ENCODE measurements around the gene BICC1. TPM values are rescaled to one million over a fixed set of nuclear protein-coding genes. Genes with fewer than 3 reads are reported as not detected.
A peak's percentile ranks its signal among the peaks of the same experiment; 100 is the strongest.

The BICC1 gene
- total and polyA plus RNA-seq, 4 donors: 5.9 to 54.2 (median 22.2) TPM

GRCh38 chr10:58704226-58704625, 191.6 kb downstream of the BICC1 start:
- Histone ChIP-seq H3K9me3 (ENCODE audit: control insufficient read depth, insufficient read depth, low read length) (no peaks in the 10 kb centered on the region), H3K36me3 (ENCODE audit: control insufficient read depth, insufficient read depth, low read length) (no peaks in the 10 kb centered on the region), H3K4me3 (ENCODE audit: low read depth, low read length) (no peak overlapping the region), H3K27ac (ENCODE audit: low read depth, low read length) (no peak overlapping the region), H3K27me3 (ENCODE audit: control insufficient read depth, insufficient read depth, low read length) (no peaks in the 10 kb centered on the region), H3K4me1 (ENCODE audit: control insufficient read depth, insufficient read depth, low read length) (no peaks in the 10 kb centered on the region)
- no CpG with 5 or more reads among the region's 1 CpG for WGBS (ENCODE audit: insufficient coverage)
- DNase-seq (ENCODE audit: low read depth in 4 of 6, low spot score in 6 of 6): no peak

DNA sequence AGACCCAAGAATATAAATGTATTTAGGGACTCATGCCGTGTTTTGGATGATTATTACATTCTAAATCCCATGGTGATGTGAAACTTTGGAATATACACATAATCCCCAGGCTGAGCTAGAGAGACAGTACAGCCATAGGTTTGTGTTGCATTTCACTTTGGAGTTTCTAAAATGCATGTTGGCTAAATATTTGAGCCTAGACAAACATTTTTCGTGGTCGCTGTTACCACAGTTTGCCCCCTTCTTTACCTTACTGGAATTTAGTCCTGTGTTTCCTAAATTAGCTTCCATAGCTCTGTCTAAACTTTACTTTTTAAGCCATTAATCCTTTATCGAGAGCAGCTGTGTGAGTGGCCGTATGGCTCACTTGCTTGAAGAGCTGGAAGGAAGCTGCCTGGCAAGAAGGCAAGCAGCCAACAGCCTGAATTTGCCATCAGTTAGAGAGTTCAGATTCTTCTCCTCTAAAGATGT, 192.0 kb downstream of the BICC1 start:
- DNase-seq (ENCODE audit: low read depth in 4 of 6, low spot score in 6 of 6): peak in 3 of 6 donors; percentile 15 to 75 (median 20)
- no peak overlapping the region for H3K27ac ChIP-seq (ENCODE audit: low read depth, low read length)
- no peak overlapping the region for H3K4me3 ChIP-seq (ENCODE audit: low read depth, low read length)
- no peaks in the 10 kb centered on the region for H3K27me3 ChIP-seq (ENCODE audit: control insufficient read depth, insufficient read depth, low read length)
- no peaks in the 10 kb centered on the region for H3K4me1 ChIP-seq (ENCODE audit: control insufficient read depth, insufficient read depth, low read length)
- H3K36me3 ChIP-seq (ENCODE audit: control insufficient read depth, insufficient read depth, low read length): no peaks in the 10 kb centered on the region
- H3K9me3 ChIP-seq (ENCODE audit: control insufficient read depth, insufficient read depth, low read length): no peaks in the 10 kb centered on the region
- 13% methylated on average over 3 of the region's 5 CpGs for WGBS (ENCODE audit: insufficient coverage)

- no peak overlapping the region for H3K4me3 ChIP-seq (ENCODE audit: low read depth, low read length)
- H3K9me3 ChIP-seq (ENCODE audit: control insufficient read depth, insufficient read depth, low read length): no peaks in the 10 kb centered on the region
- H3K27ac ChIP-seq (ENCODE audit: low read depth, low read length): no peak overlapping the region
- no peaks in the 10 kb centered on the region for H3K36me3 ChIP-seq (ENCODE audit: control insufficient read depth, insufficient read depth, low read length)
- no peaks in the 10 kb centered on the region for H3K27me3 ChIP-seq (ENCODE audit: control insufficient read depth, insufficient read depth, low read length)
- no CpG with 5 or more reads among the region's 1 CpG for WGBS (ENCODE audit: insufficient coverage)
- no peaks in the 10 kb centered on the region for H3K4me1 ChIP-seq (ENCODE audit: control insufficient read depth, insufficient read depth, low read length)
- DNase-seq (ENCODE audit: low read depth in 4 of 6, low spot score in 6 of 6): no peak
Observed at GRCh38 chr10:58706836-58707235, 194.2 kb downstream of the BICC1 start.

GRCh38 chr10:58712141-58712540, 199.5 kb downstream of the BICC1 start:
- no CpG with 5 or more reads among the region's 3 CpGs for WGBS (ENCODE audit: insufficient coverage)

GRCh38 chr10:58712982-58713381, 200.3 kb downstream of the BICC1 start:
- Histone ChIP-seq H3K27me3 (ENCODE audit: control insufficient read depth, insufficient read depth, low read length) (no peaks in the 10 kb centered on the region), H3K4me1 (ENCODE audit: control insufficient read depth, insufficient read depth, low read length) (no peaks in the 10 kb centered on the region), H3K4me3 (ENCODE audit: low read depth, low read length) (no peak overlapping the region), H3K9me3 (ENCODE audit: control insufficient read depth, insufficient read depth, low read length) (no peaks in the 10 kb centered on the region), H3K36me3 (ENCODE audit: control insufficient read depth, insufficient read depth, low read length) (no peaks in the 10 kb centered on the region), H3K27ac (ENCODE audit: low read depth, low read length) (no peak overlapping the region)
- DNase-seq (ENCODE audit: low read depth in 4 of 6, low spot score in 6 of 6): peak in 1 of 6 donors; percentile 28
- WGBS (ENCODE audit: insufficient coverage): 71% methylated on average over 1 of the region's 1 CpG

More at GRCh38 chr10:58712141-58712540, 199.5 kb downstream of the BICC1 start:
- DNase-seq (ENCODE audit: low read depth in 4 of 6, low spot score in 6 of 6): no peak
- H3K27ac ChIP-seq (ENCODE audit: low read depth, low read length): no peak overlapping the region
- H3K36me3 ChIP-seq (ENCODE audit: control insufficient read depth, insufficient read depth, low read length): no peaks in the 10 kb centered on the region
- H3K4me3 ChIP-seq (ENCODE audit: low read depth, low read length): no peak overlapping the region
- no peaks in the 10 kb centered on the region for H3K27me3 ChIP-seq (ENCODE audit: control insufficient read depth, insufficient read depth, low read length)
- no peaks in the 10 kb centered on the region for H3K9me3 ChIP-seq (ENCODE audit: control insufficient read depth, insufficient read depth, low read length)
- H3K4me1 ChIP-seq (ENCODE audit: control insufficient read depth, insufficient read depth, low read length): no peaks in the 10 kb centered on the region

- H3K27me3 ChIP-seq (ENCODE audit: control insufficient read depth, insufficient read depth, low read length): no peaks in the 10 kb centered on the region
- H3K9me3 ChIP-seq (ENCODE audit: control insufficient read depth, insufficient read depth, low read length): no peaks in the 10 kb centered on the region
- no peak overlapping the region for H3K4me3 ChIP-seq (ENCODE audit: low read depth, low read length)
- H3K27ac ChIP-seq (ENCODE audit: low read depth, low read length): no peak overlapping the region
- 79% methylated on average over 2 of the region's 2 CpGs for WGBS (ENCODE audit: insufficient coverage)
- no peaks in the 10 kb centered on the region for H3K4me1 ChIP-seq (ENCODE audit: control insufficient read depth, insufficient read depth, low read length)
- no peak for DNase-seq (ENCODE audit: low read depth in 4 of 6, low spot score in 6 of 6)
- no peaks in the 10 kb centered on the region for H3K36me3 ChIP-seq (ENCODE audit: control insufficient read depth, insufficient read depth, low read length)
Observed at GRCh38 chr10:58714409-58714808, 201.7 kb downstream of the BICC1 start.

- no peaks in the 10 kb centered on the region for H3K4me1 ChIP-seq (ENCODE audit: control insufficient read depth, insufficient read depth, low read length)
- WGBS (ENCODE audit: insufficient coverage): no CpG with 5 or more reads among the region's 2 CpGs
- no peaks in the 10 kb centered on the region for H3K27me3 ChIP-seq (ENCODE audit: control insufficient read depth, insufficient read depth, low read length)
- DNase-seq (ENCODE audit: low read depth in 4 of 6, low spot score in 6 of 6): no peak
- H3K27ac ChIP-seq (ENCODE audit: low read depth, low read length): no peak overlapping the region
- no peak overlapping the region for H3K4me3 ChIP-seq (ENCODE audit: low read depth, low read length)
- no peaks in the 10 kb centered on the region for H3K36me3 ChIP-seq (ENCODE audit: control insufficient read depth, insufficient read depth, low read length)
- H3K9me3 ChIP-seq (ENCODE audit: control insufficient read depth, insufficient read depth, low read length): no peaks in the 10 kb centered on the region
Observed at GRCh38 chr10:58715061-58715460, 202.4 kb downstream of the BICC1 start.

DNA sequence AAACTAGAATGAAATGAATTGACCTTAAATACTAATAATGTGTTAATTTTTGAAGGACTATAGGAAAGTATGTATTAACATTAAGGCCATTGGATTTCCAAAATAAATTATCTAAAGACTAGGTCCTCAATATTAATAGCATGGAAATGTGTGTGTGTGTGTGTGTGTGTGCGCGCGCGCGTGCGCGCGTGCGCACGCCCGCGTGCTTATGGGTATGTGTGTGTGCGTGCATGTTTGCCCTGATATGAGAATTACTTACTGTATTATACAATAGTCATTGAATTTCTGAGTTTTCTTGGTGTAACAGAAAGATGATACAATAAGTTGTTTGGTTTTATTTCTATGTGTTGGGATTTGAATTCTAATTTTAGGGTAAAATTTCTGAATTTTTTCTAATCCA, 205.9 kb downstream of the BICC1 start:
- Histone ChIP-seq H3K27me3 (ENCODE audit: control insufficient read depth, insufficient read depth, low read length) (no peaks in the 10 kb centered on the region), H3K9me3 (ENCODE audit: control insufficient read depth, insufficient read depth, low read length) (no peaks in the 10 kb centered on the region), H3K36me3 (ENCODE audit: control insufficient read depth, insufficient read depth, low read length) (no peaks in the 10 kb centered on the region), H3K4me3 (ENCODE audit: low read depth, low read length) (no peak overlapping the region), H3K27ac (ENCODE audit: low read depth, low read length) (no peak overlapping the region), H3K4me1 (ENCODE audit: control insufficient read depth, insufficient read depth, low read length) (no peaks in the 10 kb centered on the region)
- DNase-seq (ENCODE audit: low read depth in 4 of 6, low spot score in 6 of 6): no peak
- WGBS (ENCODE audit: insufficient coverage): no CpG with 5 or more reads among the region's 13 CpGs

- H3K9me3 ChIP-seq (ENCODE audit: control insufficient read depth, insufficient read depth, low read length): no peaks in the 10 kb centered on the region
Observed at GRCh38 chr10:58721601-58722281, 209.1 kb downstream of the BICC1 start.

DNA sequence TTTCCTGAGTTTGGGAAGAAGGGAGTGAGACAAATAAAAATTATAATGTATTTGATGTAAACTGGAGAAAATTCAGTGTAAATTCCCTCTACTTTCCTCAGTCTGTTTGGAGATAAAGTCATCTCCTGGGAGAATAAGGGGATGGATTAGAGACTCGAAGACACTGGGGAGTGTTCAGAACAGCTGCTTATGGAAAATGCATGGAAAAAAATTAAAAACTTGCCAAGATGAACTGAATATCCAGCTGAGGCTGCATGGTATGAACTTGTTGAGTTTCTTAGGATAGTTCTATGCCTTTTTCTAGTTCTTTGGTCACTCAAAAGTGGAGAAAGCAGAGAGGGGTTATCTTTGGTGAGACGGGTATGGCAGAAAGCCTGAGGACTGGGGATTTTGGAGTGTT, 210.5 kb downstream of the BICC1 start:
- H3K4me1 ChIP-seq (ENCODE audit: control insufficient read depth, insufficient read depth, low read length): no peaks in the 10 kb centered on the region
- H3K36me3 ChIP-seq (ENCODE audit: control insufficient read depth, insufficient read depth, low read length): no peaks in the 10 kb centered on the region
- no peak overlapping the region for H3K27ac ChIP-seq (ENCODE audit: low read depth, low read length)
- H3K4me3 ChIP-seq (ENCODE audit: low read depth, low read length): no peak overlapping the region
- peaks cover 2% of the 10 kb centered on the region for H3K9me3 ChIP-seq (ENCODE audit: control insufficient read depth, insufficient read depth, low read length)
- no peaks in the 10 kb centered on the region for H3K27me3 ChIP-seq (ENCODE audit: control insufficient read depth, insufficient read depth, low read length)
- WGBS (ENCODE audit: insufficient coverage): 93% methylated on average over 2 of the region's 2 CpGs
- DNase-seq (ENCODE audit: low read depth in 4 of 6, low spot score in 6 of 6): no peak

More at GRCh38 chr10:58721601-58722281, 209.1 kb downstream of the BICC1 start:
- Histone ChIP-seq H3K4me1 (ENCODE audit: control insufficient read depth, insufficient read depth, low read length) (no peaks in the 10 kb centered on the region), H3K27me3 (ENCODE audit: control insufficient read depth, insufficient read depth, low read length) (no peaks in the 10 kb centered on the region), H3K36me3 (ENCODE audit: control insufficient read depth, insufficient read depth, low read length) (no peaks in the 10 kb centered on the region), H3K4me3 (ENCODE audit: low read depth, low read length) (no peak overlapping the region), H3K27ac (ENCODE audit: low read depth, low read length) (no peak overlapping the region)
- DNase-seq (ENCODE audit: low read depth in 4 of 6, low spot score in 6 of 6): no peak
- 91% methylated on average over 3 of the region's 4 CpGs for WGBS (ENCODE audit: insufficient coverage)

Measured in spinal cord (tissue), 10 donors.